K562 treated with DMSO at 1 percent for 24 hours (cell line): ENCODE data around the gene CXCL16. TPM values are rescaled to one million over a fixed set of nuclear protein-coding genes. Genes with fewer than 3 reads are reported as not detected.

Experiments used
- total RNA-seq: library from RNA; unstranded; fragments of 300-600 nt; gene quantifications from 2 replicates; pipeline ENCODE4 v1.2.3, GENCODE V29; 2022; ENCODE audit warnings: low read depth; ENCODE audit not compliant: insufficient read depth

CXCL16 gene, protein sequence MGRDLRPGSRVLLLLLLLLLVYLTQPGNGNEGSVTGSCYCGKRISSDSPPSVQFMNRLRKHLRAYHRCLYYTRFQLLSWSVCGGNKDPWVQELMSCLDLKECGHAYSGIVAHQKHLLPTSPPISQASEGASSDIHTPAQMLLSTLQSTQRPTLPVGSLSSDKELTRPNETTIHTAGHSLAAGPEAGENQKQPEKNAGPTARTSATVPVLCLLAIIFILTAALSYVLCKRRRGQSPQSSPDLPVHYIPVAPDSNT
- total RNA-seq = 1.6 and 2.9 TPM in 2 replicates

DNA sequence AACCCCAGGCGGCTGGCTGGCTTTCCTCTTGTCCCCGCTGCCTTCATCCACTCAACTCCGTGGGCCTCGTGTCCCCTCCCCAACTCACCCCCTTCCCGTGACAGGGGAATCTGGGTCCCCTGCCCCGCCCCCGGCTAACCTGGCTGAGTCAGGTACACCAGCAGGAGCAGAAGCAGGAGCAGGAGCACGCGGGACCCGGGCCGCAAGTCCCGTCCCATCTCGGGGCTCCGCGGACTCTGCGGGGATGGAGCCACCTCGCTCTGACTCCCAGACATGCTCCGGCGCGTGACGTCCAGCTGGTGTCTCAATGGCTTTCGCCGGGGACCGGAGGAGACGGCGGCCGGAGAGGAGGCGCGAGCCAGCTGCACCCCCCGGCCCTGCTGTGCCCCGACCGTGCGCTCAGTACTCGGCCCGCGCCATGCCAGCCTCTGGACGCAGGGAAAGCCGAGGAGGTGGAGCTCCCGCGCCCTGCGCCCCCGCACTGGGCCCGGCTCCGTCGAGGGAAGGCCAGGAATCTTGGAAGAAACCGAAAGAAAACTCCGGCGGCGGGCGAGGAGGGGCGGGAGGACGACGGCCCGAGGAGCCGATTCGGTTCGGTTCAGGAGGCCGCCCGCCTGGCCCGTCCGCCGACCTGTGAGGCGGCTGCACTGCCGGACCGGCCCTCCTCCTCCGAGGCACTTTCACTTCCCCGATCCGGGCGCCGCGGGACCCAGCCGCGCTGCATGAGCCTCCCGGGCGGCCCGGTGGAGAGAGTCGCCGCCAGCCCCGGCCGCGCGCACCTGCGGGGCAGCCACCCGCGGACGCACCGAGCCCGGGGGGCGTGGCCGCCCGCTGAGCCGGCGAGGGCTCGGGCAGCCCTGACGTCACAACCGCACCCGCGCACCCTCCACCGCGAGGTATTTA, at the start of gene CXCL16, which contains the start of gene ZMYND15:
CXCL16 (minus strand) TSS at position 807 of the 903 bp plus-strand sequence; CDS start at position 218, 589 bp downstream.
ZMYND15 (plus strand) TSS at position 712 of the 903 bp plus-strand sequence. CDS start 716 bp downstream, outside the sequence.

DNA sequence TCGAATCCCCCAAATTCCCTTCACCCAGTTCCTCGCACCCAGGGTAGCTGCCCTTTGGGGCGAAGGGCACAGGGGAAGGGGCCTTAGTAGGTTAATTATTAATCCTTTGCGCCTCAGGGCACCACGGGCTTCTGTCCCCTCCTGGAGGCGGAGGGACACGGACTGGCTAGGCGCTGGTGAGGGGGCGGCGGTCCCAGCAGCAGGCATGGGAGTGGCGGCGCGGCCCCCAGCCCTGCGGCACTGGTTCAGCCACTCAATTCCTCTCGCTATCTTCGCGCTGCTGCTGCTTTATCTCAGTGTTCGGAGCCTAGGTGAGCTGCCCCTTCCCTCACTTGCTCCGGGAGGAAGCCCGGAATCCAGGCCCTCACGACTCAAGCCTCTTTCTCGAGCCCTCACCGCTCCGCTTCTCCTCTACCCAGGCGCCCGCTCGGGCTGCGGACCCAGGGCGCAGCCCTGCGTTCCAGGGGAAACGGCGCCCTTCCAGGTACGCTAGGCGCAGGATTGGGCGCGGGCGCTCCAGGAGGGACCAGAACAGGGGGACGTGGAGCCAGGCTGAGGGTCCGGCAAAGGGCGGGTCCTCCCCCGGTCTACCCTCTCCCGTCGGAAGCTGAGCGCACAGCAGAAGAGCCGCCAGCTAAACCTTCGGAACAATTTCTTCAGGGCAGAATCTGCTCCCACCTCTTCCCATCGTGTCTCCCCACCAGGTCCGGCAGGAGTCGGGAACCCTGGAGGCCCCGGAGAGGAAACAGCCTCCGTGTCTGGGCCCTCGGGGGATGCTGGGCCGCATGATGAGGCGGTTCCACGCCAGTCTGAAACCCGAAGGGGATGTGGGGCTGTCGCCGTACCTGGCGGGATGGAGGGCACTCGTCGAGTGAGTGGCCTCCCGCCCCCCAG, 49.3 kb upstream of the CXCL16 start, which contains the start of gene GLTPD2:
GLTPD2 (plus strand) TSS at position 158 of the 894 bp plus-strand sequence; CDS start at position 206, 48 bp downstream.

DNA sequence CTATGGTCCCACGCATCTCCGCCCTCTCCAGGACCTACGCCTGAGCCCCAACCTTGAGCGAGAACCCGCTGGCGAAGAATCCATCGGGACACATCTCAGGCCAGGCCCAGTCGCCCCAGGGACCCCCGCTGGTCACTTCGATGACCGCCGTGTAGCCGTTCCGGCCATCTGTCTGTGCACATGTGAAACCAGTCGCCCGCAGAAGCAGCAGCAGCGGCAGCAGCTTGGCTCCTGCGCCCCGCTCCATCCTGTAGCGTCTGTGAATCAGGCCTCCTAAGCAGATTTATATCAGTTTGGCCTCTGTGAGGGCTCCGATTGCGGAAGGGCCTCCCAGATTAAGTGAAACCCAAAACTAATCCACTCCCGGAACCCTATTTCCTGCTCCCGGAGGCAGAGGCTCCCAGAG, 46.4 kb upstream of the CXCL16 start, which contains the start of gene VMO1:
VMO1 (minus strand) TSS at position 259 of the 406 bp plus-strand sequence; CDS start at position 247, 12 bp downstream.

DNA sequence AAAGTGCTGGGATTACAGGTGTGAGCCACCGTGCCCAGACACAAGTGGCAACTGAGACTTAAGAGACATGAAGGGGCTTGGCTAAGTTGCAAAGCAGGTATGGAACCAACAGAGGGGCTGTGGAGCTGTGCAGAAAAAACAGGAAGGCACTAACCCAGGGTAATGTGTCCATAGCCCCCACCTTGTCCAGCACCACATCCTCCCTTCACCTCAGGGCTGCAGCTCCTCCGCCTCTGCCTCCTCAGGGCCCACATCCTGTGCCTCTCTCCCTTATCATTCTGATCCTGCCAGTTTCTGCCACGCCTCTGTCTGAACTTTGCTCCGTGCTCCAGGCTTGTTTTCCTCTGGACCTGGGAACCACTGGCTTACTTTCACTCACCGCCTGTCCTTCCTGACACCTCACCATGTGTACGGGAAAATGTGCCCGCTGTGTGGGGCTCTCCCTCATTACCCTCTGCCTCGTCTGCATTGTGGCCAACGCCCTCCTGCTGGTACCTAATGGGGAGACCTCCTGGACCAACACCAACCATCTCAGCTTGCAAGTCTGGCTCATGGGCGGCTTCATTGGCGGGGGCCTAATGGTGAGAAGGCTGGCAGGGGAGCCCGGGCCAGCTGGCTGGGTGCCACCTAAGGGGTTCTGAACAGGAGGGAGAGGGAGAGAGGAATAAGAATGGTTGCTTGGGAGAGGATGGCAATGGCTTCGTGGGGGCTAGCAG, 31.9 kb upstream of the CXCL16 start, which contains the start of gene TM4SF5:
TM4SF5 (plus strand) TSS at position 368 of the 716 bp plus-strand sequence; CDS start at position 405, 37 bp downstream.

DNA sequence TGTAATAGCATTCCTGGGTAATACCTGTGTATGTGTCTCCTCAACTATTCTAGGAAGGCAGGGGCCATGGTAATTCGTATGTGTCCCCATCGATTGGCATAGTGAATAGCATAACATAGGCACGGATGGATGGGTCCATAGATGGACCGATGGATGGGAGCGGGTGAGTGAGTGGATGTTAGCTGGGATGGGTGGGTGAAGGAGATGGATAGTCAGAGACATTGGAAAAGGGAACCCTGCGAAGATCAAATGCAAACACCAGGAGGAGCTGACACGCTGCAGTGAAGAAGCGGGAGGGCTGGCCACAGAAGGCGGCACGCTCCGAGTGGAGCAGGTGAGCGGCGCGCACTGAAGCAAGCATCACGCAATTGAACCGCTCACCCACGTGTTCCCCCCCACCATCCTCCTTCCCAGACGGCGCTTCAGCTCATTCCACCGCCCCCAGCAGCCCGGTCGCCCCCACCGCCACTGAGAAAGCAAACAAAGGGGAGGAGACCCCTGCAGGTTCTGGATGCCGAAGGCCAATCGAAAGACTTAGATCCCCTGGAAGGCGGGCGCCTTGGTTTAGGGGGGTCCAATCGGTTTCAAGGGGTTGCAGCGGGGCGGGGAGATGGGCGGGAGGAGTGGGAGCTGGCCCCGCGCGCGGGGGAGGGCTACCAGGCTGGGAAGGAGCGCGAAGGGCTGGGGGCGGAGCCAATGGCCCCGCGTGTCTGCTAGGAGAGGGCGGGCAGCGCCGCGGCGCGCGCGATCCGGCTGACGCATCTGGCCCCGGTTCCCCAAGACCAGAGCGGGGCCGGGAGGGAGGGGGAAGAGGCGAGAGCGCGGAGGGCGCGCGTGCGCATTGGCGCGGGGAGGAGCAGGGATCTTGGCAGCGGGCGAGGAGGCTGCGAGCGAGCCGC, 29.7 kb downstream of the CXCL16 start, which contains the start of gene ARRB2:
ARRB2 (plus strand) TSS at position 839 of the 899 bp plus-strand sequence. CDS start 90 bp downstream, outside the sequence.

Other genes starting within 250 kb of the CXCL16 start
- gene SPNS2, start 241.0 kb downstream of the CXCL16 start, total RNA-seq = 0.44 TPM in 1 of 2 replicates, not detected in the other
- 17.8 and 18.5 TPM in 2 replicates for gene MYBBP1A, start 184.5 kb downstream of the CXCL16 start, total RNA-seq
- gene GGT6, start 179.4 kb downstream of the CXCL16 start, total RNA-seq = not detected in 2 replicates
- gene SMTNL2, start 155.4 kb downstream of the CXCL16 start, total RNA-seq = not detected in 2 replicates
- gene ALOX15, start 98.2 kb downstream of the CXCL16 start, total RNA-seq = not detected in 2 replicates
- 52.3 and 54.2 TPM in 2 replicates for gene PELP1, start 35.8 kb downstream of the CXCL16 start, total RNA-seq
- 26.7 and 34.6 TPM in 2 replicates for gene ARRB2, start 29.3 kb downstream of the CXCL16 start, total RNA-seq
- 10.4 and 13.5 TPM in 2 replicates for gene MED11, start 8.5 kb downstream of the CXCL16 start, total RNA-seq
- not detected in 2 replicates for gene ZMYND15, start 95 bp downstream of the CXCL16 start, total RNA-seq
- not detected in 2 replicates for gene TM4SF5, start 32.0 kb upstream of the CXCL16 start, total RNA-seq
- gene VMO1, start 46.4 kb upstream of the CXCL16 start, total RNA-seq = 1.9 TPM in 1 of 2 replicates, not detected in the other
- 1.3 TPM in 1 of 2 replicates, not detected in the other for gene GLTPD2, start 49.0 kb upstream of the CXCL16 start, total RNA-seq
- gene PSMB6, start 56.2 kb upstream of the CXCL16 start, total RNA-seq = 162 and 175 TPM in 2 replicates
- gene PLD2, start 67.2 kb upstream of the CXCL16 start, total RNA-seq = 8.9 and 9.0 TPM in 2 replicates
- 30.9 and 35.6 TPM in 2 replicates for gene MINK1, start 93.4 kb upstream of the CXCL16 start, total RNA-seq
- 0.17 and 0.43 TPM in 2 replicates for gene C17orf107, start 159.6 kb upstream of the CXCL16 start, total RNA-seq
- gene CHRNE, start 163.2 kb upstream of the CXCL16 start, total RNA-seq = 0.15 TPM in 1 of 2 replicates, not detected in the other
- 0.86 and 1.1 TPM in 2 replicates for gene GP1BA, start 192.3 kb upstream of the CXCL16 start, total RNA-seq
- 84.5 and 100 TPM in 2 replicates for gene SLC25A11, start 200.1 kb upstream of the CXCL16 start, total RNA-seq
- gene RNF167, start 200.3 kb upstream of the CXCL16 start, total RNA-seq = 46.4 and 53.2 TPM in 2 replicates
- 624 and 626 TPM in 2 replicates for gene PFN1, start 208.6 kb upstream of the CXCL16 start, total RNA-seq
- gene ENO3, start 211.2 kb upstream of the CXCL16 start, total RNA-seq = 9.5 and 10.7 TPM in 2 replicates
- gene SPAG7, start 227.9 kb upstream of the CXCL16 start, total RNA-seq = 41.3 and 42.4 TPM in 2 replicates
- gene CAMTA2, start 247.7 kb upstream of the CXCL16 start, total RNA-seq = 23.3 and 26.0 TPM in 2 replicates